22Rv1 (cell line): ENCODE measurements around the gene TIMM44.

Experiments used
- CTCF ChIP-seq: fragments of 450-650 bp; IDR thresholded peaks from 2 replicates; pipeline ENCODE4 v1.5.1; 2017; ENCODE audit warnings: mild to moderate bottlenecking
- ZFX ChIP-seq: fragments of 450-650 bp; IDR thresholded peaks from 2 replicates; pipeline ENCODE4 v1.6.1; 2017; ENCODE audit warnings: antibody characterized with exemption, borderline replicate concordance

- TF ChIP-seq CTCF: no peak
- no peak for TF ChIP-seq ZFX
Observed at GRCh38 chr19:7928334-7928706, 15.1 kb downstream of the TIMM44 start.
